Measurements from ENCODE around the gene RTP5. TPM values are rescaled to one million over a fixed set of nuclear protein-coding genes. Genes with fewer than 3 reads are reported as not detected.

Gene RTP5
- total and polyA plus RNA-seq, 11 donors, result not detected

GRCh38 chr2:241885291-241885945 lies 15.9 kb downstream of the RTP5 start:
- WGBS, 4 donors, result 80 to 91% (median 86%) methylated on average over 14 to 16 of the region's 16 CpGs
- no peak for TF ChIP-seq CTCF (IDR thresholded peaks at IDR 0.05)
- TF ChIP-seq POLR2A (IDR thresholded peaks at IDR 0.05), result no peak
- peaks cover 0 to 3% (median 0%) of the 10 kb centered on the region in 12 donors for H3K9me3 ChIP-seq
- H3K4me3 ChIP-seq, result no peak overlapping the region
- no peak for ATAC-seq
- DNase-seq, result peak in 1 of 5 donors; percentile 33
- H3K36me3 ChIP-seq, result no peaks in the 10 kb centered on the region
- no peaks in the 10 kb centered on the region for H3K27me3 ChIP-seq
- peaks cover 0 to 24% (median 13%) of the 10 kb centered on the region in 12 donors for H3K4me1 ChIP-seq
- H3K27ac ChIP-seq, result no peak overlapping the region
- intact Hi-C loops (cut with DNase I), result no loop called here

GRCh38 chr2:241885946-241886643 lies 16.6 kb downstream of the RTP5 start:
- Histone ChIP-seq H3K9me3 (peaks cover 0 to 3% (median 0%) of the 10 kb centered on the region in 12 donors), H3K4me3 (no peak overlapping the region), H3K4me1 (peaks cover 0 to 18% (median 11%) of the 10 kb centered on the region in 12 donors), H3K36me3 (no peaks in the 10 kb centered on the region), H3K27ac (no peak overlapping the region), H3K27me3 (no peaks in the 10 kb centered on the region)
- DNase-seq (peak in 1 of 5 donors; percentile 35), ATAC-seq (no peak)
- WGBS, 4 donors, result 65 to 76% (median 73%) methylated on average over 15 of the region's 15 CpGs
- no peak for TF ChIP-seq CTCF (IDR thresholded peaks at IDR 0.05)
- TF ChIP-seq POLR2A (IDR thresholded peaks at IDR 0.05), result no peak
- intact Hi-C loops (cut with DNase I), result no loop called here

- H3K4me1 ChIP-seq, result peaks cover 0 to 13% (median 7%) of the 10 kb centered on the region in 12 donors
- DNase-seq (no peak), ATAC-seq (no peak)
- no peaks in the 10 kb centered on the region for H3K36me3 ChIP-seq
- H3K27ac ChIP-seq, result no peak overlapping the region
- TF ChIP-seq CTCF (IDR thresholded peaks at IDR 0.05) (no peak), POLR2A (IDR thresholded peaks at IDR 0.05) (no peak)
- WGBS, 4 donors, result 89 to 97% (median 92%) methylated on average over 18 to 19 of the region's 19 CpGs
- intact Hi-C loops (cut with DNase I), result no loop called here
- H3K27me3 ChIP-seq, result no peaks in the 10 kb centered on the region
- H3K9me3 ChIP-seq, result peaks cover 0 to 3% (median 0%) of the 10 kb centered on the region in 12 donors
- H3K4me3 ChIP-seq, result no peak overlapping the region
Observed at GRCh38 chr2:241886840-241887447, 17.4 kb downstream of the RTP5 start.

Data from heart left ventricle (tissue), 16 donors.